HuH-7.5 (cell line): ENCODE results near the gene SRRM2.

ENCODE experiments used
- DNase-seq: peaks from one replicate; pipeline ENCODE4 v3.0.0; 2011; ENCODE audit warnings: low spot score

SRRM2 gene

GRCh38 chr16:2798723-2799204 lies 46.3 kb downstream of the SRRM2 start:
- no peak for DNase-seq

- no peak for DNase-seq
These were observed 46.9 kb downstream of the SRRM2 start for GRCh38 chr16:2799205-2799858.

GRCh38 chr16:2799859-2800226 lies 47.4 kb downstream of the SRRM2 start:
- no peak for DNase-seq

GRCh38 chr16:2803545-2804195 lies 51.2 kb downstream of the SRRM2 start:
- no peak for DNase-seq

- no peak for DNase-seq
These were observed 52.3 kb downstream of the SRRM2 start for GRCh38 chr16:2804728-2805127.

- no peak for DNase-seq
These were observed 53.8 kb downstream of the SRRM2 start for GRCh38 chr16:2806286-2806685.

GRCh38 chr16:2808181-2808580 lies 55.7 kb downstream of the SRRM2 start:
- no peak for DNase-seq

- DNase-seq: no peak
These were observed 56.8 kb downstream of the SRRM2 start for GRCh38 chr16:2809149-2809760.

- DNase-seq: no peak
These were observed 58.2 kb downstream of the SRRM2 start for GRCh38 chr16:2810651-2811050.

- no peak for DNase-seq
These were observed 59.4 kb downstream of the SRRM2 start for GRCh38 chr16:2811703-2812471.

- no peak for DNase-seq
These were observed 61.4 kb downstream of the SRRM2 start for GRCh38 chr16:2813771-2814221.

- DNase-seq: no peak
These were observed 62.3 kb downstream of the SRRM2 start for GRCh38 chr16:2814551-2815298.

- DNase-seq: no peak
These were observed 62.9 kb downstream of the SRRM2 start for GRCh38 chr16:2815299-2815771.

- no peak for DNase-seq
These were observed 64.4 kb downstream of the SRRM2 start, which contains the start of gene PRSS21 for GRCh38 chr16:2816751-2817339. PRSS21 (plus strand) TSS chr16:2817237; CDS start chr16:2817269, 32 bp downstream.

- no peak for DNase-seq
These were observed 65.2 kb downstream of the SRRM2 start for GRCh38 chr16:2817340-2818271.

- no peak for DNase-seq
These were observed 65.9 kb downstream of the SRRM2 start for GRCh38 chr16:2818272-2818876.

- no peak for DNase-seq
These were observed 66.9 kb downstream of the SRRM2 start for GRCh38 chr16:2819179-2819938.

- no peak for DNase-seq
These were observed 67.7 kb downstream of the SRRM2 start for GRCh38 chr16:2819939-2820835.
